Non-pigmented ciliary epithelial cell (primary cell): ENCODE measurements around the gene FKBP6.
"Not testable (repeated sequence)": the region's sequence is repeated elsewhere in the genome, so short reads cannot be mapped to it uniquely, and the experiment has no call there.

Source experiments
- DNase-seq: peaks from one replicate; pipeline ENCODE4 v3.0.0-alpha.2; 2010; ENCODE audit warnings: low read depth

FKBP6 gene, protein sequence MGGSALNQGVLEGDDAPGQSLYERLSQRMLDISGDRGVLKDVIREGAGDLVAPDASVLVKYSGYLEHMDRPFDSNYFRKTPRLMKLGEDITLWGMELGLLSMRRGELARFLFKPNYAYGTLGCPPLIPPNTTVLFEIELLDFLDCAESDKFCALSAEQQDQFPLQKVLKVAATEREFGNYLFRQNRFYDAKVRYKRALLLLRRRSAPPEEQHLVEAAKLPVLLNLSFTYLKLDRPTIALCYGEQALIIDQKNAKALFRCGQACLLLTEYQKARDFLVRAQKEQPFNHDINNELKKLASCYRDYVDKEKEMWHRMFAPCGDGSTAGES

DNA sequence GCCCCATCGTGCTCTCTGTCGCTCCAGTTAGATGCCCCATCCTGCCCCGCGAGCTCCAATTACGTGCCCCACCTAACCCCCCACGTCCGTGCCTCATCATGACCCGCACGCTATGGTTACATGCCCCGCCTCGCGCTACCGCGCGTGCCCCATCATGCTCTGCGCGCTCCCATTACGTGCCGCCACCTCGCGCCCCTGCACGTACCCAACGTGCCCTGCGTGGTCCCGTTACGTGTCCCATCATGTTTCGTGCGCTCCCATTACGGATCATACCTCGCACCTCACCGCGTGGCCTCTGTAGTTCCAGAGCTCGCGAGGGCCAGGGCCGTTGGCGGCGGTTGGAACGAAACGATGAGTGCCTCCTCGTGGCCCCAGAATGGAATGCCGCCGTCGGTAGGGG is at the start of gene FKBP6, which contains the start of gene TRIM50:
FKBP6 (plus strand) TSS at position 240 of the 400 bp plus-strand sequence. CDS start 268 bp downstream, outside the sequence.
TRIM50 (minus strand) TSS at position 161 of the 400 bp plus-strand sequence. CDS start 3,295 bp downstream, outside the sequence.
- DNase-seq: not testable (repeated sequence)

DNA sequence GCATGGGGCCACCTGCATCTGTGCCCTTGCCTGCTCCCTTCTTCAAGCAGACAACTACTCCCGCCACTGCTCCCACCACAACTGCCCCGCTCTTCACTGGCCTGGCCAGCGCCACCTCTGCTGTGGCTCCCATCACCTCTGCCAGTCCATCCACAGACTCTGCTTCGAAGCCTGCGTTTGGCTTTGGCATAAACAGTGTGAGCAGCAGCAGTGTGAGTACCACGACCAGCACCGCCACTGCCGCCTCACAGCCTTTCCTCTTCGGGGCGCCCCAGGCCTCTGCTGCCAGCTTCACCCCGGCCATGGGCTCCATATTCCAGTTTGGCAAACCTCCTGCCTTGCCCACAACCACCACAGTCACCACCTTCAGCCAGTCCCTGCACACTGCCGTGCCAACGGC is 30.7 kb upstream of the FKBP6 start:
- DNase-seq: not testable (repeated sequence)

DNA sequence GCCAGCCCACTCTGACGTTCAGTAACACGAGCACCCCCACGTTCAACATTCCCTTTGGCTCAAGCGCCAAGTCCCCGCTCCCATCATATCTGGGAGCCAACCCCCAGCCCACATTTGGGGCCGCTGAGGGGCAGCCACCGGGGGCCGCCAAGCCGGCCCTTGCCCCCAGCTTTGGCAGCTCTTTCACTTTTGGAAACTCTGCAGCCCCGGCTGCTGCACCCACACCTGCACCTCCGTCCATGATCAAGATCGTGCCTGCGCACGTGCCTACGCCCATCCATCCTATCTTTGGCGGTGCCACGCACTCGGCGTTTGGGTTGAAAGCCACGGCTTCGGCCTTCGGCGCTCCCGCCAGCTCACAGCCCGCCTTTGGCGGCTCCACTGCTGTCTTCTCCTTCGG is 30.3 kb upstream of the FKBP6 start:
- not testable (repeated sequence) for DNase-seq

DNA sequence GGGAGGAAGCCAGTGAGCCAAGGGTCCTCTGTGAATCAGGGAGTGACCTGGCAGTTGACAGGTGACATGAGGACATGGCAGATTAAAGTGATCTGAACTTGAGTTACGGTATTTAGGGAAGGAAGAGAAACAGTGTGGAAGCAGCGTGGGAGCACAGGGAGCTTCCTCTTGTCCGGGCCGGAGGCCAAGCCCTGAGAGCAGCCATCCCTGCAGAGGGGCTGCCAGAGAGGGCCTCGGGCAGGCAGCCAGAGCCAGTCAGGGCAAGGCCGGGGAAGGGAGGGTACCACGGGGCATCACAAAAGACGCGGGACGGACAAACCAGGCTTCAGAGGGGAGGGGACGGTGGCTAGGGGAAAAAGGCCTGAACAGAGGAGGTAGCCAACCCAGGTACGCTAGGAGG is 28.1 kb upstream of the FKBP6 start:
- DNase-seq: not testable (repeated sequence)

DNA sequence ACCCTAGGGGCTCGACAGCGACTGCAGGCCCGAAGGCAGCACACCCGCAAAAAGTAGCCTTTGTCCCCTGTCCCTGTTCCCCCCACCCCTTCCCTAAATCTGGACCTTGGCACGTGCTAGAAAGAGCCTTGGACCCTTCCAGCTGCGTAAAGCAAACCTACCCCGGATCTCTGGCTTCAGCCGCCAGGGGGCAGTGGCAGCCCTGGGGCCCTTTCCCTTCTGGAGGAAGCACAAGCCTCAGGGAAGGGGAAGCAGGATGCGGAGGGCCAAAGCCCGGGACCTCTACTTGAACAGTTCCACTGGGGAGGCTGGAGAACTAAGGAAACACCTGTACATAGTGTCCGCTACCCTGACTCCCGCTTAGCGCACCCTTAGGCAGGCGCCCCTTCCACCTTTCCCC is 26.9 kb upstream of the FKBP6 start:
- DNase-seq: not testable (repeated sequence)

DNA sequence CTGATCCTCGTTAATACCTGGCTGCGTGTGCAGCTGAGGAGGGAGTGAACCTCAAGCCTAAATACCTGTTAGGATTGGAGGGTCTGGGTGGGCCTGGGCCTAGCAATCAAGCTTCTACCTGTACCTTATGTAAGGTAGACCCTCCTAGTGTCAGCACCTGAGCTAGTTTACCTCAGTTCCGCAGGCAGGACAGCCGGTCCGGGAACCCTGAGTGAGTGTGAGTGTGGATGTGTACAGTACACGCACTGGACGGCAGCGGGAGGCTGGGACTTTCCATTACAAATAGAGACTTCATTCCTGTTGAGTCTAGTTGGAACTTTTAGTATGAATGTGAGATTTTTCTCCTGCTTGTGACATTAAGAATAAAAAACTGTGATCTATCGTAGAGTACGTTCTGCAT is 25.1 kb upstream of the FKBP6 start:
- not testable (repeated sequence) for DNase-seq

DNA sequence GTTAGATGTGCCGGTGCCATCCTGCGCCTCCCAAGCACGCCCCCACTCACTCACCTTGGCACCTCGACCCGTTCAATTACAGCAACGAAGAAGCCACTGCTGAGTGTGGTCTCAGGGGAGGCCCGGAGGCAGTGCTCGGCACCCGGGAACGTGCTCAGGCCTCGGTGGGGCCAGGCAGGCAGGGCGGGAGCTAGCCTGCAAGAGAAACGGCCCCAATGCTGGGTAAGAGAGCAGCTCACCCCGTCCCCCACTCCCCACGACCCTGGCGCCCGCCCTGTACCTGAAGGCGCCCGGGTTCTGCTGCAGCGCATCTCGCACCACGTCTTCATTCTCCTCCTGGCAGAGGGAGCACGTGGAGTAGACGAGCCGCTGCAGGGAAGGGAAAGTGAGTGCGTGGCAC is 24.4 kb upstream of the FKBP6 start:
- DNase-seq: no peak

DNA sequence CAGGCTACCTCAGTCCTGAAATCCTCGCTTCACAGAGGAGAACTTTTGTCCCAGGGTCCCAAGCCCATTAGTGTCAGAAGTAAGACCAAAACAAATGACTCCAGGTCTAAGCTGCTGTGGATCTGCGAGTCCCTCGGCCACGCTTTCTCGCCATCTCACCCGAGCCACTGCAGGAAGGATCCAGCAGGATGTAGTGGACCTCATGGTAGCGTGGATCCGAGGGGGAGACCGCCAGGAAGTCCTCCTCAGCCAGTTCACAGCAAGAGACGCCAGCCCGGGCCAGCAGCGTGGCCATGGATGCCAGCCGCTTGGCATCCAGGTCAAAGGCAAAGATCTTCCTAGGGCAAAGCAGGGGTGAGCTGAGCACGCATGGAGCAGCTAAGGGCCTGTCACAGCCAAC is 23.9 kb upstream of the FKBP6 start:
- DNase-seq: no peak

DNA sequence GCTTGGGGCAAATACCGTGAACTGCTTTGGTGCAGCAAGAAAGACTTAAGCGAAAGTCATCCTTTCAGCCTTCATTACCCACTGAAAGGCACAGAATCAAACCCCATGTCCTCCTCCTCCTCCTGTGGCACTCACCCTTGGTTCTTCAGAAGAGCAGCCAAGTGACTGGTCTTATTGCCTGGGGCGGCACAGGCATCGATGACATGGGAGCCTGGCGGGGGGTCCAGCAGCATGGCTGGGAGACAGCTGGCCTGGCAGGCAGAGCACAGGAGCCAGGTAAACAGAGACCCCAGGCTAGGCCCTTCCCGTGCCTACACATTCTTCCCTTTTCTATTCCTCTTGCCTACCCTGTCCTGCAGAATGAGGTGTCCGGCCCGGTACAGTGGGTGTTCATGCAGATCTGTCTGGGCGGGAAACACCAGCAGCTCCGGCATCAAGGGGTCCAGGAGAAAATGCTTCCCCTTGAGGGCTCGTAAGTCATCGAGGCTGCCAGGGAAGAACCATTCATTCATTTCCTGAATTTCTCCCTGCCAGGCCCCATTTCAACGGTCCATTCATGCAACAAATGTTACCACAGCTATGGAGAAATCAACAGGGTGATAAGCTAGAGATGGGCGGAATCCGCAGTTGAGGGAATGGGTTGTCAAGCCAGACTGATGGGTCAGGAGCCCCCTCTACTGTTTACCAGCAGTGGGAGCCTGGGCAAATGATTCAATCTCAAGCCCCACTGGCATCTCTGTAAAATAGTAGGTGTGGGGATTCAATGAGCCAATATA is 23.2 kb upstream of the FKBP6 start:
- not testable (repeated sequence) for DNase-seq

DNA sequence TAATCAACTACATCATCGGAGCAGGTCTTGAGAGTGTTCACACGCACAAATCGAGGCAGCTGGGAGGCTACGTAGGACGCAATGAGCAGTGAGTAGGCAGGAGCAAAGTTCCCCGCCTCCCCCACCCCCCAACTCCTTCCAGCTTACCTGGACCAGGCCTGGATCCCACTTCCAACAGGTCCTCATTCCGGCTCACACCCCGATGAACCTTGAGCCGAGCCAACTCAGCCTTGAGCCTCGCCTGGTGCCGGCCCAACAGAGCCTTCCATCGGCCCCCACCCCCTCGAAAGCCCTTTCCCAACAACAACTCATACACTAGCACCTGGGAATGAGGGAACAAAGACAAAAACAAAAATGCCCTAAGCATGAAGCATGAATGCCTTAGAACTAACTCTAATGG is 20.5 kb upstream of the FKBP6 start:
- DNase-seq: no peak

DNA sequence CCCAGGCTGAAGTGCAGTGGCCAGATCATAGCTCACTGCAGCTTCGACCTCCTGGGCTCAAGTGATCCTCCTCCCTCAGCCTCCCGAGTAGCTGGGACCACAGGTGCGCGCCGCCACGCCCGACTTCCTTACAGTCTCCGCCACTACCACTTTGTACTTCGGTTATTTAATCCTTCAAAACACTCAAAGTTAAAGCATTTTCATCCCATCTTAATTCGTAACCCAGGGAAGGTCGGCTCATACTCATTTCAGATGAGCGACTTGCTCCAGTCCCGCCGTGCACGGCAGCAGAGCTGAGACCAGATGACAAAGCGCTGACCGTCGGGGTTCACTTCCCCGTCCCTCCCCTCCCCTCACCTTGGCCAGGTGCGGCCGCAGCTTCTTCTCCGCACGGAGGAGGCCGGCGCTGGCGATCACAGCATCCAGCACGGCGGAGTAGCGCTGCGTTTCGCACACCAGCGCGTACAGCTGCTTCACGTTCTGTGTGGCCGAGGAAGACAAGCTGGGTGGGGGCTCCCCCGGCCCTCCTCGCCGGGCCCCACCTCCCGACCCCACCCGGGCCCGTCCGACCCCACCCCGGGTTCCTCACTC is 19.8 kb upstream of the FKBP6 start:
- DNase-seq: no peak

DNA sequence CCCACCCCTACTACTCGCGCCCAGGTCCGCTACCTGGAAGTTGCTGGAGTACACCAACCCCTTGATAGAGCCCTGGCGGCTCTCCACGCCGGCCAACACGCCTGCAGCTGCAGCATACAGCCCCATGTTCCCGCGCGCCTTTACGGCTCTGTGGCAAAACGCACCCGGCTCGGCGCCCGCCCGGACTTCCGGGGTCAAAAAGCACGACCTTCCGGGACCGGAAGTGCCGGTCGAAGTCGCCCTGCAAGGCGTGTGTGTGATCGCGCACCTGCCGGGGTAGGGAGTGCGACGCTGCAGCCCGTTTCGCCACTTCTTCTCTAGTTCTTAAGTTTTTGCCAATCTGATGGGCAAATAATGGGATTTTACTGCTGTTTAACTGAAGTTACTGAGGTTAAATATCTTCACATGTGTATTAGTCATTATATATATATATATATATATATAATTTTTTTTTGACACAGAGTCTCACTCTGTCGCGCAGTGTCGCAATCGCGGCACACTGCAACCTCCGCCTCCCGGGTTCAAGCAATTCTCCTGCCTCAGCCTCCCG is 19.2 kb upstream of the FKBP6 start, which contains the start of gene NSUN5:
NSUN5 (minus strand) TSS at position 162 of the 550 bp plus-strand sequence; CDS start at position 126, 36 bp downstream.
- DNase-seq: no peak

DNA sequence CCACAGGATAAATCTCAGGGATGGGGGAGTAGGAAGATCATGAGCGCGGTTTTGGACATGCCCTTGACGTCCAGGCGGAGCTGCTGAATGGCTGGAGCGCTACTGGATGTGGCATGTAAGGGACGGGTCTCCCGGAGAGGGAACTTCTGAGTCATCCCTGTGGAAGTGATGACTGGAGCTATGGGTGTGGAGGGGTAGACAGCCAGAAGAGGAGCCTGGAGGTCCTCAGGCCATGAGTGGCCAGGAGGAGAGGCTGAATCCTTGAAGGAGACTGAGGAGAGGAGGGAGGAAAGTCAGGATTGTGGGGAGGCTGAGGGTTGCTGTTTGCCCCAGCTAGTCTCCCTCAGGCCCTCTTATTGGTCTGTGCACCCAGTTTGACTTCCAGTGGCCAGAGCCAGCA is 16.5 kb upstream of the FKBP6 start:
- not testable (repeated sequence) for DNase-seq

DNA sequence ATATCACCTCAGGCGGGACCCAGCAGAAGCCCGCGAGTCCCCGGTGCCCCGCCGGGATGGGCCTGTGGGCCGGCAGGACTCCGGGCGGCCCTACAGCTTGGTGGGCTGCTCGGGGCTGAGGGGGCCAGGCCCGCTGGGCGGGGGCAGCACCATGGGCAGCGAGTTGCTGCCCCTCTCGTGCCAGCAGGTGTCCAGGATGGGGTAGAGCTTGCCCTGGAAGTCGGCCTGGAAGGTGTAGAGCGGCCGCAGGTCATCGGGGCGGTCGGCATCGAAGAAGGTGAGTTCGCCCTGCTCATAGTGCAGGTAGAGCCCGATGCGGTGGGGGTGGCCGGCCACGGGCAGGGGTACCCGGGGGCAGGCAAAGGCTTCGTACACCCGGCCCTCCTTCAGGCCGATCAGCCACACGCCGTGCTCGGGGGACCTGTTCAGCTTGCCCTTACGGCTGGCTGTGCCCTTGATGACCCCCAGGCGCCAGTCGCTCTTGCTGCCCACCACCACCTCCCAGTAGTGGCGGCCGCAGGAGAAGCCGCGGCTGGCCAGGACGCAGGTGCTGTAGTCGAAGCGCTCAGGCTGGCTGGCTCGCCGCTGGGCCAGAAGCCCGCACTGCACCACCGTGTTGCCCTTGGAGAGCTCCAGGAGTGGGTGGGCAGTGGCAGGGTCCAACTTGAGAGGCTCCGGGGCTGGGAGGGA is 15.0 kb upstream of the FKBP6 start:
- DNase-seq: no peak

DNA sequence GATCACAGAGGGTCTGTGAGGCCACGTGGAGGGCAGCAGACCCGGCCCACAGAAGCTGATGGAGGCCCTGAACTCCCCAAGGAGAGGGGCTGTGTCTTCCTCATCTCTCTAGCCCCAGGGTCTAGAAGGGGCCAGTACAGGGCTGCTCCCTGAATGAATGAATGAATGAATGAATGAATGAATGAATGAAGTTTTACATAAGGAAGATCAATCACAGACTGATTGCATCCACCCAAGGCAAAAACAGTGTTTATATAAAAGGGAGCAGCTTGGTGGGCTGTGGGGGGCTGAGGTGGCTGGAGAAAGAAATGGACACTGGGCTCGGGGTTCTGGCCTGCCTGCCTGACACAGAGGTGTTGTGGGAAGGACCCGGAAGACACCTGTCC is 14.4 kb upstream of the FKBP6 start:
- DNase-seq: no peak

DNA sequence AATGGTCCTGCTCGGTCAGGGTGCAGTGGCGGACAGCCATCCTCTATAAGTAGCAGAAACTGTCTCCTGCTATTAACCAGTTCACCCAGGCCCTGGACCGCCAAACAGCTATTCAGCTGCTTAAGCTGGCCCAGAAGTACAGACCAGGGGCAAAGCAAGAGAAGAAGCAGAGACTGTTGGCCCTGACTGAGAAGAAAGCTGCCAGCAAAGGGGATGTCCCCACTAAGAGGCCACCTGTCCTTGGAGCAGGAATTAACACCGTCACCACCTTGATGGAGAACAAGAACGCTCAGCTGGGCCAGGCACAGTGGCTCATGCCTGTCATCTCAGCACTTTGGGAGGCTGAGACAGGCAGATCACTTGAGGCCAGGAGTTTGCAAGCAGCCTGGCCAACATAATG is 13.7 kb upstream of the FKBP6 start:
- DNase-seq: no peak

DNA sequence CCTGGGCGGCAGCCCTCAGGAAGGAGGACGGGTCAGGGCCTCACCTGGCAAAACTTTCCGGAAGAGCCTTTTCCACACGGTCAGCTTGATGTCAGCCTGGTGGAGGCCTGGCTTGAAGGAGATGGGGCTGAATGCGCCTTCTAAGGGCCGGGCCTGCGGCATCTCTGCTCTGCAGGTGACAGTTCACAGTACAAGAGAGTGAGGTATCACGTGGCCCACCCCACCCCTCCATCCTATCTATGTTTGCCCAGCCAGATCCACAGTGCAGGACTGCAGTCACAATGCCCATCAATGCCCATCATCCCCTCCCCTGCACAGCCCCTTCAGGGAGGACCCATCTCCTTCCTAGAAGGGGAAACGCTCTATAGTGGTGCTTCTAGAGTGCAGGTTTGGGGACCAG is 11.4 kb upstream of the FKBP6 start:
- DNase-seq: no peak

DNA sequence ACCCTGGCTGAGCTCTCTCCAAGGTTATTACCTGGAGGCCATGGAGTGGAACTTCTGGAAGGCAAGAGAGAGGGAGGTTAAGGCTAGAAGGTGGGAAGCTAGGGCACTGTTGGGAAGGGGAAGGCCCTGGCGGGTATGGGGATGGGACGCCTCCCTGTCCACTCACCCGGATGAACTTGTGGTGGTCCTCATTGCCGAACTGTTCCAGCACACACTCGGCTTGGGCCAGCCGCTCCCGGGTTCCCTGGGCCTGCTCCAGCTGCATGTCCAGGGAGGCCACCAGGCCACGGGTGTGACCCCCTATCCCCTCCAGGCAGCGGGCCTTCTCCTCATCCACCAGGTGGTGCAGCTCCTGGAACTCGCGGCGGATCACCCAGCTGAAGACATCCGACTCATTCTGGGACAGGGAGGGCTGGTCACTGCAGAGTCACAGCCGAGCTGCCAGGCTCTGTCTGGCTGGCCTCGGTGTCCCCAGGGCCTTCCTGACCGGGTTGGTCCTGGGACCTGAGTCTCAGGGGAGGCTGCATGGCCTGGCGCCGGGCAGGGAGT is 9.2 kb upstream of the FKBP6 start:
- DNase-seq: not testable (repeated sequence)

DNA sequence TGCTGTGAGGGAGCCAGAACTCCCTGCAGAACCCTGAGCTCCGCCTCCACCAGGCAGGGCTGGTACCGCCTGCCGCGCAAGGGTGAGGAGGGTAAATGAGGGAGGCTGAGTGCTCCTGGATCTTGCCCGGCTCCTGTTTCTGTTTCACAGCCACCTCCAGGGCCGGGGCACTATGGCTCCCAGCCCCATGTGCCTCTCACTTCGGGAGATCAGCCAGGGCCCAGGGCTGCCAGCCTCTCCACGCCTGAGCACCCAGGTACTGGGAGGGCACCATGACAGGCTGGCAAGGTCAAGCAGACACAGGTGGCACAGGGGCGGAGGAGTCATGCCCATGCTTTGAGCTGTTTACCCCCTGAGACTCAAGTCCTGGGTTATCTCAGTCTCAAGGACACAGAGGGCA is 8.4 kb upstream of the FKBP6 start:
- not testable (repeated sequence) for DNase-seq

DNA sequence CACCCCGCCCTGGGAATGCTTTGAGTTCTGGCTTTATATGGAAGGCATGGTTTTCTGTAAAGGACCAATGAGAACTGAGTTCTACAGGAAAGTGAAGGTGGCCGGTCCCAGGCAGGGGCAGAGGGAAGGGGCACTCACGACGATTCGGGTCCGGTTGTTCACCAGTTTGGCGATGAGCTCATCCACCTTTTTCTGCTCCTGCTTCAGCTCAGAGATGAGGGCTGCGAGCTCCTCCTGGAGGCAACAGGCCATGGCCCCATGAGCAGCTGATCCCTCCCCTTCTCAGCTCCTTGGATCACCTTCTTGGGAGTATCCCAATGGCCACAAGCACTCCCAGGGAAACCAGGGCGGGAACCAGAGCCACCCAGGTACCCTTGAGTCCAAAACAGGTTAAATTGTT is 8.0 kb upstream of the FKBP6 start:
- not testable (repeated sequence) for DNase-seq

DNA sequence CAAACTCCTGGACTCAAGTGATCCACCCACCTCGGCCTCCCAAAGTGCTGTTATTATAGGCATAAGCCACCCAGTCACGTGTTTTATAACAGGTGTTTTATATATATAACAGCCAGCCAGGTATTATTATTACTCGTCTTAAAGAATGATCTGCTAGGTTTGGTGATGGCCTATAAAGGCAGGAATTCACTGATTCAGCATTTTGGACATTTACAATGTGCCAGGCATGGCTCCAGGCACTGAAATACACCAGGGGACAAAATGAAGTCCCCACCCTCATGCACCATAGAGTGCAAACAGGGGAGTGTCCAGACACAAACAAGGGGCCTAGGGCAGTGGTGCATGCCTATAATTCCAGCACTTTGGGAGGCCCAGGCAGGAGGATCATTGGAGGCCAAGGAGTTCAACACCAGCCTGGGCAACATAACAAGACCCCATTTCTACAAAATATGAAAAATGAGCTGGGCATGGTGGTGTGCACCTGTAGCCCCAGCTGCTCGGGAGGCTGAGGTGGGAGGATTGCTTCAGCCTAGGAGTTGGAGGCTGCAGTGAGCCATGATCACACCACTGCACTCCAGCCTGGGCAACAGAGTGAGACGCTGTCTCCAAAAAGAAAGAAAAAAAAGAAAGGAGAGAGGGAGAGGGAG is 4.4 kb upstream of the FKBP6 start:
- DNase-seq: not testable (repeated sequence)
